Hematopoietic multipotent progenitor cell treated with erythropoietin and hydrocortisone succinate and interleukin-3 and kit ligand, for 17 days (in vitro differentiated cells): ENCODE data around the gene CYP27B1.

Experiments
- DNase-seq: peaks from one replicate; pipeline ENCODE4 v3.0.0-alpha.2; 2015; ENCODE audit warnings: low spot score

CYP27B1 gene

GRCh38 chr12:57735198-57735855, 31.6 kb downstream of the CYP27B1 start:
- DNase-seq = no peak

DNA sequence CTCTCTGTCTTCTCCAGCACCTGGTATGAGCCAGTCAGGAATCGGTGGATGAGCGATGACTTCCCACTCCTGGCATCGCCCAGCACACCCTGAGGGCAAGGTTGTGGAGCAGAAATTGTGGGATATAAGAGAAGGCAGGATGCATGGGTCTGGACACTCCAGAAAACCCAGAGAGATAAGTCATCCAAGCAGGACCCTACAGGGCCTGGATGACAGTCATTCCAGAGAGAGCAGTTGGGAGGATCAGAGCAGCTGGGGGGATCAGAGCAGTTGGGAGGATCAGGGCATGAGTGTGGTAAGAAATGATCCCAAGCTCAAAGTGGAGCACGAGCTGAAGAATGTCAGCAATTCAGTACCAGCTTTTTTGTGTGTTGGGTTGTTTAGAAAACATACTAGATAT, 32.3 kb downstream of the CYP27B1 start:
- DNase-seq = no peak

DNA sequence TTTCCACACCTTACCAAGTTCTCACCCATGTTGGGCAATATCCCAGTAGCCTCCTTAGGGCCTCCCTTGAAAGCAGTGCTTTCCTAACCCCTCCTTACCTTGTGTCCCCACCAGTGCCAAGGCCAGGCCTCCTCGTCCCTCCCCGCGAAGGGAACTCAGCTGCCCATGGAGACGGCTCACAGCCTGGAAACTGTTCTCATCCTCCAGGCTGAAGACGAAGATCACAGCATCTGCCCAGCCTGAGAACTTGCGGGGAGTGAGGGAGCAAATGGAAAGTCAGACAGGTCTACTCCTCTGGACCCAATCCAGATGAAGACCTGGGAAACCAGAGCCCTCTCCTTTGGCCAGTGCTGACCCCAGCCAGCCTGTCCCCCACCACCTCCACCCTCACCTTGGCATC, 33.0 kb downstream of the CYP27B1 start:
- DNase-seq = no peak

GRCh38 chr12:57732726-57733593, 33.9 kb downstream of the CYP27B1 start:
- DNase-seq = no peak

DNA sequence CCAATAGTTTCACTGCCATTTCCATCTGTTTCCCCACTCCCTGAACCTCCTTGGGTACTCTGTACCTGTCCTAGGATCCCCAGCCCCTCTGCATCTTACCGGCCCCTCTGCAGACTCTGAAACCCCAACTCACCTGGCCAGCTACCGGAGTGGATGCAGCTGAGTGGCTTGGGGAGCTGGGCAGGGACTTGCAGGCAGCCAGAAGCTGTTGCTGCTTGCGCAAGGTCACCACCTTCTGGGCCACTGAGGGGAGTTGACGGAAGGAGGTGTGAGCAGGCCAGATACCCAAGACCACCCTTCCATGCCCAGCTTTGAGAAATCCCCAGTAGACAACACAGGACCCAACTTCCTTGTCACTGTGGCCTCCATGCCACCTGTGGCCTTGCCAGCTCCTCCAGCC, 34.6 kb downstream of the CYP27B1 start:
- DNase-seq = no peak

DNA sequence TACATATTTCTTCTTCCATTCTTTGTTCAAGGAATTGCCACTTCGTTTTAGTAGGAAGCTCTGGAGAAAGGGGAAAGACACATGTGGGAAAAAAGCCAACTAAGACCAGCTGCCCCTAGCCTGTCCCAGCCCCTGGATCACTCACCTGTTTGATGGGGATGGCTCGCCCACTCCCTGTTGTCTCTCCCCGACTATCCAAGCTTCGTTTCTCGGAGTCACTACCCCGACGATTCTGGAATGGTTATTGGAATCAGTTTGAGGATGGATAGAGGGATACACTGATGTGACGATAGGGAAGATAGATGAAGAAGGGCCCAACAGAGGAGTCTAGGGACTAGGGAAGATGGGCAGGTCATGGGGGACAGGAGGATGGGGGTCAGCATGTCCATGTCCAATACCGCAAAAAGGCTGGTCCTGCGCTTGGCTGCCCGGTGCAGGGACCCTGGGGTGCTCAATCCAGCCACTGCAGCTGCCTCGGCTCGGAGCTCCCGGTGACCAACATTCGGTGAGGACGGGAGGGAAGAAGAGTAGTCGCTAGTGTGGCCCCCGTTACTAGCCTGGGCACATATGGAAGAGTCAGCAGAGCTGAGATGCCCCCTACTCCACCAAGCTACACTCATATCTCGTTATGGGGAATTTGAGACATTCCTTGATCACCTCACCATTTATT, 35.3 kb downstream of the CYP27B1 start:
- DNase-seq = no peak

- DNase-seq = no peak
These were observed 36.4 kb downstream of the CYP27B1 start for GRCh38 chr12:57730336-57731067.

DNA sequence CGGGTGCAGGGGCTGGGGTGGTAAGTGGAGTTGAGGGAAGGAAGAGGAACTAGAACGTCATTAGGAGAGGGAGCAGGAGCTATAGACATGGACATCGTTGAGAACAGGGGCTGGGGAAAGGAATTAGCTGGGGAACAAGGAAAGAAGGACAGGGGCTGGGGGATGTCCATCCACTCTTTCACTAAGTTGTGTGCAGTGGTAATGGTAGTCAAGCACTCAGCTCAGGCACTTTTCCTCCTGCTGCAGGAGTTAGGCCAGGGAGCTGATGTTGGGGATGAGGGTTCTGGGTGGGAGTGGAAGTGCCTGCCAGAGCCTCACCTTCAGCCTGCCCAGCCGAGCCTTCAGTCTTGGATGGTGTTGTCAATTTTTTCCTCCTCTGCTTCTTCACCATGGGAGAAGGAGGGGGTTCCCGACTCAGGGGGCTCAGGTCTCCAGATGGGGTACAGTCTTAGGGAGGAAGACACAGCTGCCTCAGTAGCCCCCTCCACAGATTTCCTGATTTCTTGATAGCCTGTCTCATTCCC, 37.5 kb downstream of the CYP27B1 start:
- DNase-seq = no peak

- DNase-seq = no peak
These were observed 39.0 kb downstream of the CYP27B1 start for GRCh38 chr12:57727758-57728395.

DNA sequence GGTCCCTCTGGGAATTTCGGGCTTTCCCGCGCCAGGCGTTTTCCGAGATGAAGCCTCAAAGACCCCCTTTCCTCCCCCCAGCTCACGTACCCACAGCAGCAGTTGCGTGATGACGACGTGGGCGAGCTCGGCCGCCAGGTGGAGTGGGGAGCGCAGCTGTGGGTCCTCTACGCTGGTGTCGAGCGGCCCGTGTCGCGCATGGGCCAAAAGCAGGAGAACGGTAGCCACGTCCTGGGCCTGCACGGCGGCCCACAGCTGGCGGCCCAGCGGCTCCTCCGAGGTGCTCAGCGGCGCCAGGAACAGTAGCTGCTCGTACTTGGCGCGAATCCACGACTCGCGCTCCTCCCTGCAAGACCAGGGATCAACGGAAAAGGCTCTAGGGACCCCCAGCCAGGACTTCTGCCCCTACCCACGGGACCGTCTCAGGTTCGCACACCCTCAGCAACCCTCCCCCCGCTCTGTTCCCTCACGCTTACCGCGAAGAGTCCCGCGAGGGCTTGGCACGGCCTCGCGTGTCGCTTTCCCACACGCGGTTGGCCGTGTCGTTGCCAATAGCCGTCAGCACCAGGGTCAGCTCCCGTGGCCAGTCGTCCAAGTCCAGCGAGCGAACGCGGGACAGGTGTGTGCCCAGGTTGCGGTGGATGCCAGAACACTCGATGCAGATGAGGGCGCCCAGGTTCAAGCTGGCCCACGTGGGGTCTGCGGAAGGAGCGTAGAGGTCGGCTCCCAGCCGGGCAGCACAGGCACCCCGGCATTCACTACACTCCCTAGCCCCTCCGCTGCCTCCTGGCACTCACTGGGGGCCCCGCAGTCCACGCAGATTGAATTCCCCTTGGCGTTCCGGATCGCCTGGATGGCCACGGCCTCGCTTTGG, 39.8 kb downstream of the CYP27B1 start:
- no peak for DNase-seq

DNA sequence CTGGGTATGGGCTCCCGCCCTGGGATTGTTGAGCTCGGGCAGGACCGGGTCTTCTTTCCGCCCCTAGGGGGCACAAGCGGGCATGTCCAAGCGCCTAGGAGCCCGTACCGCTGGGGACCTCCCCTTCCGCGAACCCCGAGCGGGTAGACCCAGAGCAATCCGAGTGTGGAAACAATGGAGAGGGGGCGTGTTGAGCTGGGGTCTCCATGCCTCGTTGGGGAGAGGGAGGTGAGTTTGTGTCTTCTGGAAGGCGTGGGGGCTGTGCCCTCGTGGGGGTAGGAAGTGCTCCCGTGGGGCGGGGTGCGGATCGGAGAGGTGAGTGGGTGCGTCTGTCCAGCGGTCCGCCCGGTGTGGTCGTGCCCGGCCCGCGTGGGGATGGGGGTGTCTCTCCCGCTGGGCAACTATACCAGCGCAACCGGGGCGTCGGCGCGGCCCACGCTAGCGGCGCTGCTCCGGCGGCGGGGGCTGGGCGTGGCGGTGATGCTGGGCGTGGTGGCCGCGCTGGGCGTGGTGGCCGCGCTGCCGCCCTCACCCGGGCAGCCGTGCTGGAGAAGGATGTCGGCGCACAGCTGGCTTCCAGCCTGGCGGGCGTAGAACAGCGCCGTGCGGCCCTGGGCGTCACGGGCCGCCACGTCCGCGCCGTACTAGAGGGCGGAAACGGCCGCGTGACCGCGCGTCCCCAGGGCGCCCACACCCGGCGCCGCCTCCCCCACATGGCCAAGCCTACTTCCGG, 40.6 kb downstream of the CYP27B1 start:
- DNase-seq = peak; percentile 22

- DNase-seq = no peak
These were observed 41.1 kb downstream of the CYP27B1 start for GRCh38 chr12:57725851-57726150.

- no peak for DNase-seq
These were observed 41.7 kb downstream of the CYP27B1 start for GRCh38 chr12:57724936-57725740.

DNA sequence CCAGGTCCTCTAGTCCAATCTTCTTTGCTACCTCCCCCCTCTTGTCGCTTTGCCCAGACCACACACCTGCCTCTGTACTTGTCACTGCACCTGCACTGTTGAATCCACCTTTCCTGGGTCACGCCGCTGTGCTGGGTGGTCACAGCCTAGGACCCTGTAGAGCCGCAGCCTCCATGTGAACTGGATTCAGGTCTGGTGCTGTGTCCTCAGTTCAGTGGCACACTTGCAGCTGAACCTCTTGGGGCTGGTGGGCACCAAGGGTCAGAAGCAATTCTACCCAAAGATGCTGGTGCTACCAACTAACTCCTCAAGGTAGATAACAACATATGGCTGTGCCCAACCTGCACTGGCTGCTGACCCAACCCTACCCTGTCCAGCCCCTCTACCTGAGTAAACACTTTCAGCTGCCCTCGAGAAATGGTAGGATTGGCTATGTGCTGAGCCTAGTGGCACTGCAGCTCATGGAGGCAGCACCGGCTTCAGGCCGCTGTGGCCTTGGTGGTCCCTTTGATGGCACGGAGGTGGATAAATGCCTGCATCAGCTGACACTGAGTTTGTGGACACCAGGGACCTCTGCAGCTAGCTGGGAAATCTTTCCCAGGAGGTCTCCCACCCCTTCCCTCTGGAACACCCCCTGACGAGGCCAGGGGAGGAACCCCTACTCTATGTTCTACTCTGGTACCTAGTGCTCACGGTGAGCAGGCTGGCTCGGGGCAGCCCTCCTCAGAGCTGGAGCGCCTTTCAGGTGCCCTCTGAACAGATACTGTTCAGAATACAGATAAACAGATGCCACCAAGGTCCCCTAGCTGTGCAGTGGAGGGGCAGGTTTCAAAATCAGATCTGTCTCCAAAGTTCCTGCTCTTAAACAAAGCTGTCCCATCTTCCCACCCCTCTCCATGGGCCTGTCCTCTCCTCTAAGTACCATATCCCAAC, 42.6 kb downstream of the CYP27B1 start:
- no peak for DNase-seq

DNA sequence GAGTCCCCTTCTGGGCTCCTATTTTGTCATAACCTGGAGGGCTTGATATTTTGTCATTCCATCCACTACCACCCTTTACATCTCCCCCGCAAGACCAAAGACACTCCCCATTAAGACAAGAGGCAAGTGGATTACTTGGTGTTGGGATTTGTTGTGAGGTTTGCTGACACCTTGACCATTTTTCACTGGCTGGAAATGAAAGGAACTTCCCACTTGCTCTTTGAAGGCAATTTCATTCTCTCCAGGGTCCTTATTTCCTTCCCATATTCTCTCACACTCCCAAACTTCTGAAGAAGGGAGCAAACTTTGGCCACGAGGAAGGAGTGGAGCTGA, 43.3 kb downstream of the CYP27B1 start:
- DNase-seq = no peak

DNA sequence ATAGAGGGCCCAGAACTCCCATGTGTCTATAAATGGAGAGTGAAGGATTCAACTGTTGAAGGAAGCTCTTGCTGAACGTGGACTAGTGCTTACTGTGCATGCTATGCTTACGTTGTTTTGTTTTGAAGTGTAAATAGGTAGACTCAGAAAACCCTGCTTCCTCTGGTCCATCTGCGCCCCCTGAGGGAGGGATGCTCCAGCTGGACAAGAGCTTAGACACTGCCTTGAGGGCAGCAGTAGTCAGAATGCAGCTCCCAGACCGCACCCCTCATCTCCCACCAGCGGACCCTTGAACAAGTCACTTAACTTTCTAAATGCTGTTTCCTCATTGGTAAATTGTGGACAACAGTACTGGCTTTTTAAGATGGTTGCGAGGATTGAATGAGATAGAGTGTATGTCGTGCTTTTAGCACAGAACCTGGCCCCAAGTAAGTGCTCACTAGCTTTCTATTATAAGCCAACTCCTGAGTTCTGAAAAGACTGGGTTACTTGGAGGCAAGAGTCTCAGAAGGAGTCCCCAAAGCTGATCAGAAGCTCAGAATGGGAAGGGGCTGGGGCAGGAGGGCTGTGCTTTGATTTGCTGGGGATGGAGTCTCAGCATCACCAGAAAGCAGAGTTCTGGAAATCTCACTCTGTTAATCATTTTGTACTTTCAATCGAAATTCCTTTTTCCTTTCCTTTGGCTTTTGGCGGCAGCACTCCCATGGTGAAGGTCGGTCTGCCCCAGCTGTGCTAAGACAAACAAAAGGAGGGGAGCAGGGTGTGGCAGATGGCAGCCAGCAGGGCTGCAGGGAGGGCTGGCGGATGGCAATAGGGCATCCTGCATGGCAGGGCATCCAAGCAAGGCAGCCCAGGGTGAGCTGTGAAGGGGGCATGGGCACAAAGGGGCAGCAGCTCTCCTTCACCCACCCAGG, 43.9 kb downstream of the CYP27B1 start:
- no peak for DNase-seq
